Osteoblast (primary cell): ENCODE data around the gene GPR15LG. TPM values are rescaled to one million over a fixed set of nuclear protein-coding genes. Genes with fewer than 3 reads are reported as not detected.

ENCODE experiments used
- DNase-seq: peaks from one replicate; pipeline ENCODE4 v3.0.0; 2011; ENCODE audit warnings: low spot score, mixed read lengths; ENCODE audit not compliant: insufficient read length; ENCODE audit errors: missing footprints
- H2AFZ ChIP-seq: 2 replicates; pipeline ENCODE4 v1.6.0; 2011; ENCODE audit warnings: mild to moderate bottlenecking, low read length
- H3K27ac ChIP-seq: 2 replicates; pipeline ENCODE4 v1.5.1; 2011; ENCODE audit warnings: mild to moderate bottlenecking, low read depth, low read length, moderate library complexity
- H3K27me3 ChIP-seq: 2 replicates; pipeline ENCODE4 v1.6.0; 2012; ENCODE audit warnings: mild to moderate bottlenecking, control low read depth, inconsistent platforms, low read length, moderate library complexity; ENCODE audit not compliant: insufficient read depth
- H3K36me3 ChIP-seq: 2 replicates; pipeline ENCODE4 v1.5.1; 2011; ENCODE audit warnings: mild to moderate bottlenecking, low read length, control low read depth, moderate library complexity; ENCODE audit not compliant: insufficient read depth
- H3K4me1 ChIP-seq: 2 replicates; pipeline ENCODE4 v1.5.1; 2011; ENCODE audit warnings: mild to moderate bottlenecking, low read length, control low read depth, moderate library complexity; ENCODE audit not compliant: insufficient read depth
- H3K4me2 ChIP-seq: 2 replicates; pipeline ENCODE4 v1.6.0; 2011; ENCODE audit warnings: mild to moderate bottlenecking, low read length; ENCODE audit not compliant: insufficient read depth
- H3K4me3 ChIP-seq: fragments of 200-600 bp; sonication (generic); 3 replicates; pipeline ENCODE4 v1.5.1; 2012; ENCODE audit warnings: mild to moderate bottlenecking, low read length, inconsistent platforms; ENCODE audit not compliant: insufficient read depth
- H3K79me2 ChIP-seq: 2 replicates; pipeline ENCODE4 v1.6.0; 2012; ENCODE audit warnings: mild to moderate bottlenecking, low read length, control low read depth, inconsistent platforms; ENCODE audit not compliant: insufficient read depth
- H3K9me3 ChIP-seq: 2 replicates; pipeline ENCODE4 v1.5.1; 2011; ENCODE audit warnings: low read depth, low read length, control low read depth
- H4K20me1 ChIP-seq: 2 replicates; pipeline ENCODE4 v1.6.0; 2012; ENCODE audit warnings: mild to moderate bottlenecking, low read length, control low read depth; ENCODE audit not compliant: insufficient read depth
- CTCF ChIP-seq: IDR thresholded peaks from 2 replicates; pipeline ENCODE4 v1.5.1; 2011; ENCODE audit warnings: mild to moderate bottlenecking, low read depth, low read length, moderate library complexity; ENCODE audit errors: extremely low read depth
- total RNA-seq: library from RNA; depleted of rRNA; stranded (reverse); fragments of >200 nt; gene quantifications from 2 replicates; pipeline ENCODE4 v1.2.3, GENCODE V29; 2012

Gene GPR15LG
- total RNA-seq, 1 donor, result not detected

- Histone ChIP-seq H3K4me1 (no peaks in the 10 kb centered on the region), H3K36me3 (no peaks in the 10 kb centered on the region), H3K4me2 (no peak overlapping the region)
Observed at GRCh38 chr10:84158550-84158949, 15.1 kb upstream of the GPR15LG start.

GRCh38 chr10:84159076-84159685, 14.4 kb upstream of the GPR15LG start:
- Histone ChIP-seq H3K27ac (no peak overlapping the region), H3K4me3 (no peak overlapping the region), H3K79me2 (no peaks in the 10 kb centered on the region), H3K9me3 (no peaks in the 10 kb centered on the region), H3K36me3 (no peaks in the 10 kb centered on the region), H3K27me3 (peaks cover 1% of the 10 kb centered on the region), H2AFZ (peak overlapping the region; percentile 15), H3K4me2 (no peak overlapping the region), H3K4me1 (no peaks in the 10 kb centered on the region), H4K20me1 (no peaks in the 10 kb centered on the region)
- no peak for DNase-seq
- no peak for TF ChIP-seq CTCF

More at GRCh38 chr10:84158550-84158949, 15.1 kb upstream of the GPR15LG start:
- H2AFZ ChIP-seq, result no peak overlapping the region
- H3K79me2 ChIP-seq, result no peaks in the 10 kb centered on the region
- no peaks in the 10 kb centered on the region for H3K9me3 ChIP-seq
- H3K27ac ChIP-seq, result no peak overlapping the region
- no peak for DNase-seq
- no peak overlapping the region for H3K4me3 ChIP-seq
- H3K27me3 ChIP-seq, result no peaks in the 10 kb centered on the region
- no peaks in the 10 kb centered on the region for H4K20me1 ChIP-seq
- no peak for TF ChIP-seq CTCF

GRCh38 chr10:84160663-84161362, 12.8 kb upstream of the GPR15LG start:
- peaks cover 5% of the 10 kb centered on the region for H3K27me3 ChIP-seq
- H3K9me3 ChIP-seq, result no peaks in the 10 kb centered on the region
- no peaks in the 10 kb centered on the region for H3K36me3 ChIP-seq
- no peak overlapping the region for H3K27ac ChIP-seq
- no peak overlapping the region for H2AFZ ChIP-seq
- H3K4me2 ChIP-seq, result no peak overlapping the region
- no peak overlapping the region for H3K4me3 ChIP-seq
- H4K20me1 ChIP-seq, result no peaks in the 10 kb centered on the region
- DNase-seq, result no peak
- H3K4me1 ChIP-seq, result no peaks in the 10 kb centered on the region
- H3K79me2 ChIP-seq, result no peaks in the 10 kb centered on the region
- no peak for TF ChIP-seq CTCF

- Histone ChIP-seq H3K27ac (no peak overlapping the region), H3K4me2 (no peak overlapping the region), H3K4me3 (no peak overlapping the region), H3K36me3 (no peaks in the 10 kb centered on the region), H3K79me2 (no peaks in the 10 kb centered on the region), H3K4me1 (no peaks in the 10 kb centered on the region), H4K20me1 (no peaks in the 10 kb centered on the region), H3K9me3 (no peaks in the 10 kb centered on the region), H2AFZ (no peak overlapping the region), H3K27me3 (peaks cover 5% of the 10 kb centered on the region)
- TF ChIP-seq CTCF, result no peak
- DNase-seq, result no peak
Observed at GRCh38 chr10:84163996-84164395, 9.6 kb upstream of the GPR15LG start.
